ENCODE results near the gene VTA1.

Gene VTA1

GRCh38 chr6:142213402-142213801 lies 66.3 kb downstream of the VTA1 start:
- WGBS = 100% methylated on average over 1 of the region's 1 CpG
- Histone ChIP-seq H2BK5ac (ENCODE audit: low read depth, low read length, poor library complexity, severe bottlenecking) (no peak overlapping the region), H3K27me3 (ENCODE audit: control insufficient read depth in 1 of 2, insufficient read depth in 1 of 2, low read length in 2 of 2) (no peaks in the 10 kb centered on the region), H4K8ac (ENCODE audit: low read length) (no peak overlapping the region), H2AK5ac (ENCODE audit: low read length, severe bottlenecking) (no peak overlapping the region), H3K23ac (ENCODE audit: low read length in 2 of 2) (no peak overlapping the region), H3K4me3 (ENCODE audit: insufficient read depth in 1 of 2, low read depth in 1 of 2, low read length in 2 of 2) (no peak overlapping the region), H3K27ac (ENCODE audit: low read length, poor library complexity, severe bottlenecking) (no peak overlapping the region), H3K9ac (ENCODE audit: low read length) (no peak overlapping the region), H3K14ac (ENCODE audit: low read length in 2 of 2) (no peak overlapping the region), H2BK120ac (ENCODE audit: low read depth, low read length) (no peak overlapping the region), H2BK15ac (ENCODE audit: low read depth, poor library complexity, severe bottlenecking) (no peak overlapping the region), H3K4ac (ENCODE audit: low read depth in 1 of 2, low read length in 2 of 2) (no peak overlapping the region), H3K4me2 (ENCODE audit: low read length, poor library complexity, severe bottlenecking) (no peak overlapping the region), H3K36me3 (ENCODE audit: control insufficient read depth in 1 of 2, insufficient read depth in 2 of 2, low read depth in 1 of 2, low read length in 2 of 2) (peaks cover 12 to 55% of the 10 kb centered on the region in 2 experiments), H4K91ac (ENCODE audit: low read length) (no peak overlapping the region), H2AFZ (ENCODE audit: low read depth, low read length) (no peak overlapping the region), H3K9me3 (ENCODE audit: control insufficient read depth, low read length) (no peaks in the 10 kb centered on the region), H2BK12ac (ENCODE audit: low read length in 2 of 2) (no peak overlapping the region), H3K4me1 (ENCODE audit: control insufficient read depth, insufficient read depth, low read depth, low read length) (no peaks in the 10 kb centered on the region), H3K79me1 (replicated peaks; ENCODE audit: low read length, poor library complexity, severe bottlenecking) (peaks cover 16% of the 10 kb centered on the region), H3K18ac (ENCODE audit: low read depth in 1 of 2, low read length in 2 of 2) (no peak overlapping the region)
- DNase-seq = no peak

- Histone ChIP-seq H3K27me3 (ENCODE audit: control insufficient read depth in 1 of 2, insufficient read depth in 1 of 2, low read length in 2 of 2) (no peaks in the 10 kb centered on the region), H3K14ac (ENCODE audit: low read length in 2 of 2) (no peak overlapping the region), H3K27ac (ENCODE audit: low read length, poor library complexity, severe bottlenecking) (no peak overlapping the region), H2AFZ (ENCODE audit: low read depth, low read length) (no peak overlapping the region), H2BK12ac (ENCODE audit: low read length in 2 of 2) (no peak overlapping the region), H2BK5ac (ENCODE audit: low read depth, low read length, poor library complexity, severe bottlenecking) (no peak overlapping the region), H3K79me1 (replicated peaks; ENCODE audit: low read length, poor library complexity, severe bottlenecking) (peaks cover 5% of the 10 kb centered on the region), H3K4me1 (ENCODE audit: control insufficient read depth, insufficient read depth, low read depth, low read length) (no peaks in the 10 kb centered on the region), H3K9me3 (ENCODE audit: control insufficient read depth, low read length) (no peaks in the 10 kb centered on the region), H4K8ac (ENCODE audit: low read length) (no peak overlapping the region), H3K23ac (ENCODE audit: low read length in 2 of 2) (no peak overlapping the region), H3K18ac (ENCODE audit: low read depth in 1 of 2, low read length in 2 of 2) (no peak overlapping the region), H2BK15ac (ENCODE audit: low read depth, poor library complexity, severe bottlenecking) (no peak overlapping the region), H3K4ac (ENCODE audit: low read depth in 1 of 2, low read length in 2 of 2) (no peak overlapping the region), H3K36me3 (ENCODE audit: control insufficient read depth in 1 of 2, insufficient read depth in 2 of 2, low read depth in 1 of 2, low read length in 2 of 2) (peaks cover 4 to 41% of the 10 kb centered on the region in 2 experiments), H3K4me2 (ENCODE audit: low read length, poor library complexity, severe bottlenecking) (no peak overlapping the region), H3K9ac (ENCODE audit: low read length) (no peak overlapping the region), H4K91ac (ENCODE audit: low read length) (no peak overlapping the region), H3K4me3 (ENCODE audit: insufficient read depth in 1 of 2, low read depth in 1 of 2, low read length in 2 of 2) (no peak overlapping the region), H2BK120ac (ENCODE audit: low read depth, low read length) (no peak overlapping the region), H2AK5ac (ENCODE audit: low read length, severe bottlenecking) (no peak overlapping the region)
- 100% methylated on average over 2 of the region's 2 CpGs for WGBS
- DNase-seq = no peak
Observed at GRCh38 chr6:142218446-142218845, 71.4 kb downstream of the VTA1 start.

- Histone ChIP-seq H3K9me3 (ENCODE audit: control insufficient read depth, low read length) (no peaks in the 10 kb centered on the region), H2BK5ac (ENCODE audit: low read depth, low read length, poor library complexity, severe bottlenecking) (no peak overlapping the region), H3K27ac (ENCODE audit: low read length, poor library complexity, severe bottlenecking) (no peak overlapping the region), H2BK120ac (ENCODE audit: low read depth, low read length) (no peak overlapping the region), H2AK5ac (ENCODE audit: low read length, severe bottlenecking) (no peak overlapping the region), H3K4ac (ENCODE audit: low read depth in 1 of 2, low read length in 2 of 2) (no peak overlapping the region), H2AFZ (ENCODE audit: low read depth, low read length) (no peak overlapping the region), H3K4me3 (ENCODE audit: insufficient read depth in 1 of 2, low read depth in 1 of 2, low read length in 2 of 2) (no peak overlapping the region), H3K4me2 (ENCODE audit: low read length, poor library complexity, severe bottlenecking) (no peak overlapping the region), H4K91ac (ENCODE audit: low read length) (no peak overlapping the region), H3K79me1 (replicated peaks; ENCODE audit: low read length, poor library complexity, severe bottlenecking) (no peaks in the 10 kb centered on the region), H3K23ac (ENCODE audit: low read length in 2 of 2) (no peak overlapping the region), H3K18ac (ENCODE audit: low read depth in 1 of 2, low read length in 2 of 2) (no peak overlapping the region), H3K36me3 (ENCODE audit: control insufficient read depth in 1 of 2, insufficient read depth in 2 of 2, low read depth in 1 of 2, low read length in 2 of 2) (peaks cover 0 to 22% of the 10 kb centered on the region in 2 experiments), H3K9ac (ENCODE audit: low read length) (no peak overlapping the region), H3K14ac (ENCODE audit: low read length in 2 of 2) (no peak overlapping the region), H4K8ac (ENCODE audit: low read length) (no peak overlapping the region), H2BK15ac (ENCODE audit: low read depth, poor library complexity, severe bottlenecking) (no peak overlapping the region), H2BK12ac (ENCODE audit: low read length in 2 of 2) (no peak overlapping the region), H3K4me1 (ENCODE audit: control insufficient read depth, insufficient read depth, low read depth, low read length) (no peaks in the 10 kb centered on the region), H3K27me3 (ENCODE audit: control insufficient read depth in 1 of 2, insufficient read depth in 1 of 2, low read length in 2 of 2) (no peaks in the 10 kb centered on the region)
- DNase-seq = no peak
- WGBS = 98% methylated on average over 6 of the region's 6 CpGs
Observed at GRCh38 chr6:142222022-142222421, 75.0 kb downstream of the VTA1 start.

GRCh38 chr6:142223938-142224337 lies 76.9 kb downstream of the VTA1 start:
- no peaks in the 10 kb centered on the region for H3K4me1 ChIP-seq (ENCODE audit: control insufficient read depth, insufficient read depth, low read depth, low read length)
- H3K9ac ChIP-seq (ENCODE audit: low read length) = no peak overlapping the region
- H4K91ac ChIP-seq (ENCODE audit: low read length) = no peak overlapping the region
- H3K18ac ChIP-seq (ENCODE audit: low read depth in 1 of 2, low read length in 2 of 2) = no peak overlapping the region
- H2AFZ ChIP-seq (ENCODE audit: low read depth, low read length) = no peak overlapping the region
- no peaks in the 10 kb centered on the region for H3K9me3 ChIP-seq (ENCODE audit: control insufficient read depth, low read length)
- no peak overlapping the region for H2BK12ac ChIP-seq (ENCODE audit: low read length in 2 of 2)
- H3K23ac ChIP-seq (ENCODE audit: low read length in 2 of 2) = no peak overlapping the region
- H3K14ac ChIP-seq (ENCODE audit: low read length in 2 of 2) = no peak overlapping the region
- no peak overlapping the region for H4K8ac ChIP-seq (ENCODE audit: low read length)
- H3K27me3 ChIP-seq (ENCODE audit: control insufficient read depth in 1 of 2, insufficient read depth in 1 of 2, low read length in 2 of 2) = no peaks in the 10 kb centered on the region
- no peak for DNase-seq
- peaks cover 0 to 12% of the 10 kb centered on the region in 2 experiments for H3K36me3 ChIP-seq (ENCODE audit: control insufficient read depth in 1 of 2, insufficient read depth in 2 of 2, low read depth in 1 of 2, low read length in 2 of 2)
- 84% methylated on average over 5 of the region's 8 CpGs for WGBS
- no peak overlapping the region for H2BK15ac ChIP-seq (ENCODE audit: low read depth, poor library complexity, severe bottlenecking)
- no peak overlapping the region for H3K4me3 ChIP-seq (ENCODE audit: insufficient read depth in 1 of 2, low read depth in 1 of 2, low read length in 2 of 2)
- no peak overlapping the region for H2AK5ac ChIP-seq (ENCODE audit: low read length, severe bottlenecking)
- no peak overlapping the region for H2BK120ac ChIP-seq (ENCODE audit: low read depth, low read length)
- H3K27ac ChIP-seq (ENCODE audit: low read length, poor library complexity, severe bottlenecking) = no peak overlapping the region
- H3K4me2 ChIP-seq (ENCODE audit: low read length, poor library complexity, severe bottlenecking) = no peak overlapping the region
- no peaks in the 10 kb centered on the region for H3K79me1 ChIP-seq (replicated peaks; ENCODE audit: low read length, poor library complexity, severe bottlenecking)
- H2BK5ac ChIP-seq (ENCODE audit: low read depth, low read length, poor library complexity, severe bottlenecking) = no peak overlapping the region
- no peak overlapping the region for H3K4ac ChIP-seq (ENCODE audit: low read depth in 1 of 2, low read length in 2 of 2)
